Loucy (cell line): ENCODE data around the gene NR1H2.

ENCODE experiments used
- EZH2phosphoT487 ChIP-seq: fragments of 200-600 bp; IDR thresholded peaks from 2 replicates; pipeline ENCODE4 v1.6.1; 2018; ENCODE audit warnings: antibody characterized with exemption, mild to moderate bottlenecking, moderate library complexity, borderline replicate concordance
- TF ChIP-seq, protein P1 (sequence below): fragments of 200-600 bp; sonication (generic); conservative IDR thresholded peaks from 2 replicates; pipeline ENCODE4 v1.5.1; 2014; ENCODE audit warnings: mild to moderate bottlenecking, antibody characterized with exemption, low read length

DNA sequence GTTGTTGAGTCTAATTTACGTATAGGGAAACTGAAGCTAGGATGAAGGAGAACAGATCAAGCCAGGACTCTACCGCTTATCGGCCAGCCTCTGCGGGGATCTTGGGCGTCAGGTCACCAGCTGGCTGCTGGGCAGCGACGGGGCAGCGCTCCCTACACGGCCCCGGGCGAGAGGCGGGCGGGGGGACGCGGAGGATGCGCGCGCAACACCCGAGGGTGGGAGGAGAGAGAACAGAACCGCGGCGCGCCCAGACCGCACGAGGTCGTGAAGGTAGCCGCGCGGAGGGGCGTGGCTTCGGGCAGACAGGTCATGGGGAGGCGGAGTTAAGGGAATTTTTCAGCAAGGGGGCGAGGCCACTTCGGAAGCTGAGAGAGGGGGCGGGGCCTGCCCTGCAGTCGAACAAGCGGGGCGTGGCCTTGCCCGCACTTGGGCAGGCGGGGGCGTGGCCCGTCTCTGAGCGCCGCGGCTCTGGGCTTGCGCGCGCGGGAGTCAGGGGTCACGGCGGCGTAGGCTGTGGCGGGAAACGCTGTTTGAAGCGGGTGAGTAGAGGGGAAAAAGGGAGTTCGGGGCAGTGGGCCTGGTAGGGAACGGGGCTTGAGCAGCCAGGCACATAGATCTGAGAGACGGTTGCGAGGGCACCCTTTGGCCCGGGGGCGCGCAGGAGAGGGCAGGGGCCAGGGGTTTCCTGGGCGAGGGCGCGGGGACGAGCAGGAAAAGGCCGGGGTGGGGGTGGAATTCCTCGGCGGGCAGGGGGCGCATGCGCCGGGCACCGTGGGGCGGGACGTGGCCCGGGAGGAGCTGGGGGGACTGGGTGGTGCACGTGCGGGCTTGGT, 7.8 kb downstream of the NR1H2 start, which contains the start of gene POLD1:
- TF ChIP-seq, protein P1, sequence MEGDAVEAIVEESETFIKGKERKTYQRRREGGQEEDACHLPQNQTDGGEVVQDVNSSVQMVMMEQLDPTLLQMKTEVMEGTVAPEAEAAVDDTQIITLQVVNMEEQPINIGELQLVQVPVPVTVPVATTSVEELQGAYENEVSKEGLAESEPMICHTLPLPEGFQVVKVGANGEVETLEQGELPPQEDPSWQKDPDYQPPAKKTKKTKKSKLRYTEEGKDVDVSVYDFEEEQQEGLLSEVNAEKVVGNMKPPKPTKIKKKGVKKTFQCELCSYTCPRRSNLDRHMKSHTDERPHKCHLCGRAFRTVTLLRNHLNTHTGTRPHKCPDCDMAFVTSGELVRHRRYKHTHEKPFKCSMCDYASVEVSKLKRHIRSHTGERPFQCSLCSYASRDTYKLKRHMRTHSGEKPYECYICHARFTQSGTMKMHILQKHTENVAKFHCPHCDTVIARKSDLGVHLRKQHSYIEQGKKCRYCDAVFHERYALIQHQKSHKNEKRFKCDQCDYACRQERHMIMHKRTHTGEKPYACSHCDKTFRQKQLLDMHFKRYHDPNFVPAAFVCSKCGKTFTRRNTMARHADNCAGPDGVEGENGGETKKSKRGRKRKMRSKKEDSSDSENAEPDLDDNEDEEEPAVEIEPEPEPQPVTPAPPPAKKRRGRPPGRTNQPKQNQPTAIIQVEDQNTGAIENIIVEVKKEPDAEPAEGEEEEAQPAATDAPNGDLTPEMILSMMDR: no peak
- no peak for TF ChIP-seq EZH2phosphoT487
